GM19328 (cell line): ENCODE data around the gene RAB44.

ENCODE experiments used
- ATAC-seq: cut with Tn5 transposase; IDR thresholded peaks from one replicate; pipeline ENCODE4 v1.9.1; 2021; ENCODE audit warnings: mild to moderate bottlenecking, moderate library complexity; ENCODE audit not compliant: unreplicated experiment

The RAB44 gene

DNA sequence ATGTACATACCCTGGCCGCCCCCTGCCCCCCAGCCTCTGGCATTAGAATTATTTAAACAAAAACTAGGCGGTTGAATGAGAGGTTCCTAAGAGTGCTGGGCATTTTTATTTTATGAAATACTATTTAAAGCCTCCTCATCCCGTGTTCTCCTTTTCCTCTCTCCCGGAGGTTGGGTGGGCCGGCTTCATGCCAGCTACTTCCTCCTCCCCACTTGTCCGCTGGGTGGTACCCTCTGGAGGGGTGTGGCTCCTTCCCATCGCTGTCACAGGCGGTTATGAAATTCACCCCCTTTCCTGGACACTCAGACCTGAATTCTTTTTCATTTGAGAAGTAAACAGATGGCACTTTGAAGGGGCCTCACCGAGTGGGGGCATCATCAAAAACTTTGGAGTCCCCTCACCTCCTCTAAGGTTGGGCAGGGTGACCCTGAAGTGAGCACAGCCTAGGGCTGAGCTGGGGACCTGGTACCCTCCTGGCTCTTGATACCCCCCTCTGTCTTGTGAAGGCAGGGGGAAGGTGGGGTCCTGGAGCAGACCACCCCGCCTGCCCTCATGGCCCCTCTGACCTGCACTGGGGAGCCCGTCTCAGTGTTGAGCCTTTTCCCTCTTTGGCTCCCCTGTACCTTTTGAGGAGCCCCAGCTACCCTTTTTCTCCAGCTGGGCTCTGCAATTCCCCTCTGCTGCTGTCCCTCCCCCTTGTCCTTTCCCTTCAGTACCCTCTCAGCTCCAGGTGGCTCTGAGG lies 11.5 kb upstream of the RAB44 start:
- no peak for ATAC-seq

DNA sequence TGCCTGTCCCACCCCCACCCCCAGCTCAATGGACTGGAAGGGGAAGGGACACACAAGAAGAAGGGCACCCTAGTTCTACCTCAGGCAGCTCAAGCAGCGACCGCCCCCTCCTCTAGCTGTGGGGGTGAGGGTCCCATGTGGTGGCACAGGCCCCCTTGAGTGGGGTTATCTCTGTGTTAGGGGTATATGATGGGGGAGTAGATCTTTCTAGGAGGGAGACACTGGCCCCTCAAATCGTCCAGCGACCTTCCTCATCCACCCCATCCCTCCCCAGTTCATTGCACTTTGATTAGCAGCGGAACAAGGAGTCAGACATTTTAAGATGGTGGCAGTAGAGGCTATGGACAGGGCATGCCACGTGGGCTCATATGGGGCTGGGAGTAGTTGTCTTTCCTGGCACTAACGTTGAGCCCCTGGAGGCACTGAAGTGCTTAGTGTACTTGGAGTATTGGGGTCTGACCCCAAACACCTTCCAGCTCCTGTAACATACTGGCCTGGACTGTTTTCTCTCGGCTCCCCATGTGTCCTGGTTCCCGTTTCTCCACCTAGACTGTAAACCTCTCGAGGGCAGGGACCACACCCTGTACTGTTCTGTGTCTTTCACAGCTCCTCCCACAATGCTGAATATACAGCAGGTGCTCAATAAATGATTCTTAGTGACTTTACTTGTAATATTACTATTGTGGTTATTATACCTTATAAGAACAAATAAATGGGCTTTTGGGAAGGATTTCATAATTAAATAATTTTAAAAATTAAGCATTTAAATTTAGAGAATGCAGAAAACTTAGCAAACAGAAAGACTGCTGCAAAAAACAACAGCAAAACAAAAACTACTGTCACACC lies 10.7 kb upstream of the RAB44 start:
- ATAC-seq, result no peak

GRCh38 chr6:36688063-36688738 lies 9.4 kb upstream of the RAB44 start:
- no peak for ATAC-seq

DNA sequence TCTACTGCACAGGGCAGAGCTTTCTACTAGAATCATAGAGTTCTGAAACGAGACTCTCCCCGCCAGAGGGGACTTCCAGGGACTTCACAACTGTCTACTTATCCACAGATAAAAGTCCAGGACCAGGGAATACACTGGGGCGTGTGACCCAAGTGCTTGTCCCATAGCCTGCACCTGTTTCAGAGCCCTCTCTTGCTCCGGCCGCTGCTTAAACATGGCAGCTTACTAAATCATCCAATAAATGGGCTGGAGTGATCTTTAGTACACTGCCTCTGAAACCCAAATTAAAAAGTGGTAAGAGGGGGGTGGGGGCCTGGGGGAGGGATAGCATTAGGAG lies 8.9 kb upstream of the RAB44 start:
- no peak for ATAC-seq

DNA sequence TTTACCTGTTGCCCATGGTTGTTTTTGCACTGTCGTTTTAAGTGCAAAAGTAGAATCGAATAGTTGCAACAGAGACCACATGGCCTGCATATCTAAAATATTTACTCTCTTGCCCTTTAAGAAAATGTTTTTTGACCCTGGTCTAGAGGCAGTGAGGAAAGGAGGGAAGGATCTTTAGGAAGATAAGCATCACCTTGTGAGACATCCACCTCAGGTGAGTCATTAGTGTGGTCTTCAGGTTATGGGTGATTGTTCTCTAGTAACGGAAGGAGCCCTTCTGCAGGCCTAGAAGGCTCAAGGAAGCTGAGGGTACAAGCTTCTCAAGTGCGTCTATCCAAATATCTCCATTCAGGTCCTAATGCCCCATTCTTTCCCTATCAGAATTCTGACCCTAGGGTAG lies 6.6 kb upstream of the RAB44 start:
- ATAC-seq, result no peak

- ATAC-seq, result no peak
Observed at GRCh38 chr6:36691612-36692011, 6.0 kb upstream of the RAB44 start.

GRCh38 chr6:36692220-36692619 lies 5.4 kb upstream of the RAB44 start:
- ATAC-seq, result peak; percentile 52

- ATAC-seq, result no peak
Observed at GRCh38 chr6:36692861-36693702, 4.5 kb upstream of the RAB44 start.

DNA sequence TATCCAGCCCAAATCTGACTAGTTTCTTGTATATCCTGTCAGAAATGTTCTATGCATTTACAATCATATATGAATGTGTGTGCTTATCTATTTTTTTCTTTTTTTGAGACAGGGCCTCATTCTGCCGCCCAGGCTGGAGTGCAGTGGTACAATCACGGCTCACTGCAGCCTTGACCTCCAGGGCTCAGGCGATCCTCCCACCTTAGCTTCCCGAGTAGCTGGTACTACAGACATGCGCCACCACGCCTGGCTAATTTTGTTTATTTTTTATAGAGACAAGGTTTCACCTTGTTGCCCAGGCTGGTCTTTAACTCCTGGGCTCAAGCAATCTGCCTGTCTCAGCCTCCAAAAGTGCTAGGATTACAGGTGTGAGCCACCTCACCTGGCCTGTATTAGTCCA lies 3.0 kb upstream of the RAB44 start:
- no peak for ATAC-seq

DNA sequence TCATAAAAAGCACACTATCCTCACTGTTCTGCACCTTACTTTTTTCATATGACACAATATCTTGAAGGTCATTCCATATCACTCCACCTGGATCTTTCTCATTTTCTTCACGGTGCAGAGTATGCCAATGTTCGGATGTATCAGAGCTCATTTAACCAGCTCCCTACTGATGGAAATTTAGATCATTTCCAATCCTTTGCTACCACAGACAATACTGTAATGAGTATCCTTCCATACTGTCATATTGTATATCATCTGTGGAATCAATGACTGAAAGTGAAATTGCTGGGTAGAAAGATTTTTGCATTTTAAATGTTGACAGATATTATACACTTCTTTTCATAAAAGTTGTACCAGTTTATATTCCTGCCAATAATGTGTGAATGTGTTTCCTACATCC lies 2.2 kb upstream of the RAB44 start:
- ATAC-seq, result no peak

DNA sequence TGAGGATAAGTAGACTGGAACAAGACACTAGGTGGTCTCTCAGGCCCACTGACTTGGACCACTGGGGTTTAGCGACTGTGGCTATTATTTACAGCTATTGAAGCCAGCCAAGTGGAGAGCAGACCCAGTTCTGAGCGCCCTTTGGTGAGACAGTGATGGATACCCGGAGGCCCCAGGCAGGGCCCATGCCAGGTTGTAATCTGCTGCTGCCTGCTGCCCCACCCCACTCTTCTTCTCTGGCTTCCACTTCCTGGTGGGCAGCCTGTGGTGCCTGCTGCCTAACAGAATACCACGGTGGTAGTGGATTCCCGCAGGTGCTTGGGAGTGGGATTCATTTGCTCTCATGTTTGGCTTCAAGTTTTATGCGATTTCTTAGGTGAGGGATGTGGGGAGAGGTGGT lies 570 bp downstream of the RAB44 start:
- ATAC-seq, result no peak

- ATAC-seq, result no peak
Observed at GRCh38 chr6:36698871-36699271, 1.2 kb downstream of the RAB44 start.

DNA sequence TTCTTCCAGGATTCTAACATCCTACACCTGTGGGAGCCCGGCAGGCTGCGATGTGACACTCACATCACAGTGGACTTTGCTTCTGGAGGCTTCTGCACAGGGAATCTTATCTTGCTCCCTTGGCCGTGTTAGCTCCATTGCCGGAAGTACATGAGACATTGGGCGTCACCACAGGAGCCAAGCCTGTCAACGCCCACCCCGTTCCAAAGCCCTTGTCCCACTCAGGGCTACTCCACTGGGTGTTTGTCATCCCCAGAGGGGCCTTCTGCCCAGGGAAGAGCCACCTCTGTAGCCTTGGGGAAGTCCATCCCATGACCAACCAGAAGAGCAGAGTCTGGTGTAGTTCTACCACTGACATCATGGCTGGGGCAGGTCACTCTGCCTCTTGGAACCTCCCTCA lies 1.7 kb downstream of the RAB44 start:
- no peak for ATAC-seq

DNA sequence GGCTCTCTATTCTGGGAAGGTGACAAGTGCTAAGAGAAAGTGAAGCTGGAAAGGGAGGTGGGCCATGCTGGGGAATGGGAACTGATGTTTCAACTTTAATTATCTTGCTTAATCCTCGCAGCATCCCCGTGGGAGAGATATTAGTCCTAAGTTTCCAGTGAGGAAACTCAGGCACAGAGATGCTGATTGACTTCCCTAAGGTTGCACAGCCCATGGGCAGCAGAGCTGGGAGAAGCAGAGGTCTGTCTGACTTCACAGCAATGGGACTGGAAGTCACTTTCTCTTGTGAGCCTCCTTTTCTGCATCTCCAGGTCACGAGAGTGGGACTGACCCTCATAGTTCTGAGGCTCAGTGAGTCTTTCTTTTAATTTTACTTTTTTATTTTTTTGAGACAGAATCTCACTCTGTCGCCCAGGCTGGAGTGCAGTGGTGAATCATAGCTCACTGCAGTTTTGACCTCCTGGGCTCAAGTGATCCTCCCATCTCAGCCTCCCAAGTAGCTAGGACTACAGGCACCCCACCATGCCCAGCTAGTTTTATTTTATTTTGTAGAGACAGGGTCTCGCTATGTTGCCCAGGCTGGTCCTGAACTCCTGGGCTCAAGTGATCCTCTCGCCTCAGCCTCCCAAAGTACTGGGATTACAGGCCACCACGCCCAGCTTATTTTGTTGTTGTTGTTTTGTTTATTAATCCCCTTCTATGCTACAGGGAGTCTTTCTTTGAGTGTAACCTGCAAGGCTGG lies 2.6 kb downstream of the RAB44 start:
- ATAC-seq, result no peak

DNA sequence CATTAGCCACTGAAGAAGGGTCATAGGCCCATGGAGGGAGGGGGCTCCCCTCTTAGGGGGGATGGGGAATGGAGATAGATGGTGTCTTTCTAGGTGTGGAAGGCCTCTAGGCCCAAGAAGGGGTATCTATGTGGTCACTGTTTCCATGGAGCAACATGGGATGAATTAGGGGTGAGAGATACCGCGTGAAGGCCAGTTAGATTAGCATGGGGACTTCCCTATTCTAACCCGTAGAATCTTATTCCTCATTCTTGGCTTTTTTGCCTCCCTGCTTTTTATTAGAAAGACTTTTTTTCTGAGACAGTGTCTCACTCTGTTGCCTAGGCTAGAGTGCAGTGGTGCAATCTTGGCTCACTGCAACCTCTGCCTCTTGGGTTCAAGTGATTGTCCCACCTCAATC lies 3.2 kb downstream of the RAB44 start:
- no peak for ATAC-seq

- no peak for ATAC-seq
Observed at GRCh38 chr6:36701401-36701991, 3.9 kb downstream of the RAB44 start.

GRCh38 chr6:36702656-36703055 lies 5.0 kb downstream of the RAB44 start:
- no peak for ATAC-seq

- ATAC-seq, result no peak
Observed at GRCh38 chr6:36703081-36703606, 5.5 kb downstream of the RAB44 start.

- ATAC-seq, result no peak
Observed at GRCh38 chr6:36703982-36704381, 6.4 kb downstream of the RAB44 start.
